CD4-positive, alpha-beta T cell treated with Interleukin-6 at 100 ng/mL for 8 hours (primary cell): ENCODE measurements around the gene MALT1.
A peak's percentile ranks its signal among the peaks of the same experiment; 100 is the strongest.
"Not testable (repeated sequence)": the region's sequence is repeated elsewhere in the genome, so short reads cannot be mapped to it uniquely, and the experiment has no call there.

Experiments used
- DNase-seq: peaks from one replicate; pipeline ENCODE4 v3.0.0-alpha.2; 2020; ENCODE audit warnings: mixed read lengths, low spot score

The MALT1 gene

DNA sequence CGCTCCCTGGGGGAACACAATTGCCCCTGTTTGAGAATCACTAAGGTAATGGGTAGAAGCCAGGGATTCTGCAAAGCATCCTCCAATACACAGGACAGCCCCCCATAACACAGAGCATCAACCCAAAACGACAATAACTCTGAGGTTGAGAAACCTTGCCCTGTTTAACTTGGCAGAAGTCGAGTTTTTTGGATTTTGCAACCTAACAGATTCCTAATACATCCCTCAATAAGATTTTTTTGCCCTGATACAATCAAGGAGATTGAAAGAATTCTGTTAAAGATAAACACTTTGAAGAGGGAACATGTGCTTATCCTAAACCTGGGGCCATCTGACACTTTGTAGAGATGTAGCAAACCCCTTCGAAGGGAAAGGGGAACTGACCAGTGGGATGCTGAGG is 100.9 kb downstream of the MALT1 start:
- DNase-seq = no peak

DNA sequence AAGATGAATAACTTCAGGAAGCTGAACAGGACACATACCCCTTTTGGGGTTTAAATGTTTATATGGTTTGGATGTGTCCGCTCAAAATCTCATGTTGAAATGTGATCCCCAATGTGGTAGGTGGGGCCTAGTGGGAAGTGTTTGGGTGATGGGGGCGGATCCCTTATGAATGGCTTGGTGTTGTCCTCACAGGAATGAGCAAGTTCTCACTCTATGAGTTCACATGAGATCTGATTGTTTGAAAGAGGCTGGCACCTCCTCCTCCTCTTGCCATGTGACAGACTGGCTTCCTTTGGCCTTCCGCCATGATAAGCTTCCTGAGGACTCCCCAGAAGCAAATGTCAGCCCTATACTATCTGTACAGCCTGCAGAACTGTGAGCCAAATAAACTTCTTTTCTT is 104.8 kb downstream of the MALT1 start:
- no peak for DNase-seq

DNA sequence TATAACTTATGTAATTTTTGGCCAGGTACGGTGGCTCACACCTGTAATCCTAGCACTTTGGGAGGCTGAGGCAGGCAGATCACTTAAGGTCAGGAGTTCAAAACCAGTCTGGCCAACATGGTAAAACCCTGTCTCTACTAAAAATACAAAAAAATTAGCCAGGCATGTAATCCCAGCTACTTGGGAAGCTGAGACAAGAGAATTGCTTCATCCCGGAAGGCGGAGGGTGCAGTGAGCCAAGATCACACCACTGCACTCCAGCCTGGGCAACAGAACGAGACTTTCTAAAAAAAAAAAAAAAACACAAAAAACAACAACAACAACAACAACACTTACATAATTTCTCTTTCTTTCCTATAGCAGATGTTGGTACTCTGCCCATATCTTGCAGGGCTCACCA is 105.3 kb downstream of the MALT1 start:
- not testable (repeated sequence) for DNase-seq

DNA sequence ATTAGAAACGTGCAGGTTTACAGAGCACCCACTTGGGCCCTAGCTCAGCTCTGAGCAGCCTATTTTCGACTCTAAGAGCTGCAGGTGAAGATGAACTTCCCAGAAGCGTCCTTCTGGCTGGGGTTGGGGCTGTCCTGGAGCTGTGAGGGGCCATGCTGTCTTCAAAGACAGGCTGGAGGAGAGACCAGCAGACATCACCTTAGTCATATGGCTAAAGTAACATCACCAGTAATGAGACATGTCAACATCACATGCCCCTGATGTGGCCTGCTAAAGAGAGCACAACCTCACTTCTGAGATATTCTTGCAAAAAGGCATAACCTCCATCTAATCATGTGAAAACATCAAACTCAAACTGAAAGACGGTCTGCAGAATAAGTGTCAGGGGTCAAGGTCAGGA is 106.2 kb downstream of the MALT1 start:
- DNase-seq = no peak

DNA sequence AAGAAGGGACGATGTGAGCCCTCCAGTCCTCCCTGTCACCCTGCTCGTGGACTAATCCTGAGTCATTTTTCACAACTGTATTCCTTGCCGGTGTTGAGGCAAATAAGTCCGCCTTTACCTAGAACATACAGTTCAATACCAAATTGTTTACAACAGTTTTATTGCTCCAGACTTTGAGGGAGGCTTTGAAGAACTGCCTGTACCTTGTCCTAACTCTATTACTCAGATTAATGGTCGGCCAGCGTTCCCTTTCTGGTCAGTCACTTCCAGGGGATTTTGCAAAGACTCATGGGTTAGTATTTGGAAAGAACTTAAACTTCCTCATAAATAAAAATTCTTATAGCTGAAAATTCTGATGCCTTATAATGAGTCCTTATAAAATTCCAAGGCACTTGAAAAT is 108.3 kb downstream of the MALT1 start:
- DNase-seq = no peak

DNA sequence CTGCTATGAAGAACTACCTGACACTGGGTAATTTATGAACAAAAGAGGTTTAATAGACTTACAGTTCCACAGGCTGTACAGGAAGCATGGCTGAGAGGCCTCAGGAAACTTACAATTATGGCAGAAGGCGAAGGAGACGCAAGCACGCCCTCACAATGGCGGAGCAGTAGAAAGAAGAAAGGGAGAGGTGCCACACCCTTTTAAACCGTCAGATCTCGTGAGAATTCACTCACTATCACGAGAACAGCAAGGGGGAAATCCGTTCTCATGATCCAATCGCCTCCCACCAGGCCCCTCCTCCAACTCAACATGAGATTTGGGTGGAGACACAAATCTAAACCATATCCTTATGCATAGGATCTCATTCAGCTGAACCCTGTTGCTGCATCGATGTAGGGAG is 108.8 kb downstream of the MALT1 start:
- DNase-seq = no peak

DNA sequence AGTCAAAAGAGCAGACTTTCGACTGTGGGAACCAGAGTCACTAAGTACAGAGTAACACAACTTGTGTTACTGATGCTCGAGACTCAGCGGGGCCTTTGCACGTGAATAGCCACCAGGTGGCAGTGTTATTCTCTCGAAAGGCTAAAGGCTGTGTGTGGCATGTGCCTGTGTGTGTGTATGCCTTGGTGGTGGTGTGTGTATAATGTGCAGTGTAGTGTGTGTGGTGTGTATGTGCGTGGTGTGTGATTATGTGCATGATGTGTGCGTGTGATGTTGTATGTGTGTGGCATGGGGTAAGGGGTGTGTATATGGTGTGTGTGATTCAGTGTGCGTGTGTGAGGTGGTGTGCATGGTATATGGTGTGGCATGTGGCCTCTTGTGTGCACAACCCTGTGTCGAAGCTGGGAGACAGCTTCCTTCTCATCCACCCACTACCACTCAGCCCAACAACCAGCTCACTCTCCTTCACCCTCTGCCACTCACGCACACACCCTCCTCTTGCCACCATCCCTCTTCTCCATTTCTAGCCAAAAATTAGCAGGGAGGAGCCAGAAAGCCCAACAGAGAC is 110.4 kb downstream of the MALT1 start:
- DNase-seq = peak; percentile 64

DNA sequence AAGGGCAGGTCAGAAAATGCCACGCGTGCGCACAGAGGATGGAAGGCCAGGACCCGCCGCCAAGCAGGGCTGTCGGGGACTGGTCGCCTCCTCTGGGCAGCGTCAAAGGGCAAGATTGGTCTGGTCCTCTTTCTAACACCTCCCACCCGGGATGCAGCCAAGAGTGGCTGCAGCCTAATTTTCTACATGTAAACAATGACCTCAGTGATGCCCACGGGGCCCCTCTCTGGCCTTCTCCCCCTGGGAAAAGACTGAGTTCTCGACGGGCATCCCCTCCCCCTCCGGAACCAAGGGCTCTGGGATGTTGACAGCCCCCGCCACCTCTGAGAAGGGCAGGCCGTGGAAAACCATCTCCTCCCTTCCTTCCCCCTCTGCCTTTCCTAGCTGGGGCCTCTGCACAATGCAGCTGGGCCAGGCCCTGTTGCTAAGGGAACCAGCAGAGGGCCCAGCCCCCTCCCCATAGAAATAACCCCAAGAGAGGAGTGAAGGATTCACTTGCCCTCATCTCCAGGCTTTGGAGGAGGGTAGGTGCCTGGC is 113.4 kb downstream of the MALT1 start:
- no peak for DNase-seq

DNA sequence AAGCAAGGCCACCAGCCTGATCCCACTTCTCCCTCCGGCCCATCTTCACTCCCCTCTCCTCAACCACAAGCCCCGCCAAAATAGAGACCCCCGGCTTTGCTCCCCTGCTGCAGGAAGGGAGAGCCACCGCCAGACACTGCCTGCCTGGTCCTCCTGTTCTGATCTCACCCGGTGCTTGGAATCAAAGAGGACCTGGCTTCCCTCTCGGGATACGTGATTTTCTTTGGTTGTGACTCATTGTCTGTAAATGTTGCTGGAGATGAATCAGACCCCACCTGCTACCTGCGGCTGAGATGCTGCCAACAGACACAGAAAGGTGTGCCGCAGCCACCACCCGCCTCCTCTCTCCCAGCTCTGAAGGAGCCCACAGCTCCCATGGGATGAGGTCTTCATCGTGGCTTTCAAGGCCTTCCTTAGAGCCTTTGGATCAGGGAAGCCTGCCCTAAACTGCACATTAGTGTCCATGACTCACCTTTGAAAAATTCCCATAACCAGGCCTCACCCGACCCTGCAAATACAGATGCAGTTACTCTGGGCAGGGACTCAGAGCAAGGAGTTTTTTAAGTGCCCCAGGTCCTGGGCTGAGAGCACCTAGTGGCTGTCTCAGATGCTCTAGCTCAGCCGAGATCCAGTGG is 114.0 kb downstream of the MALT1 start:
- DNase-seq = no peak

DNA sequence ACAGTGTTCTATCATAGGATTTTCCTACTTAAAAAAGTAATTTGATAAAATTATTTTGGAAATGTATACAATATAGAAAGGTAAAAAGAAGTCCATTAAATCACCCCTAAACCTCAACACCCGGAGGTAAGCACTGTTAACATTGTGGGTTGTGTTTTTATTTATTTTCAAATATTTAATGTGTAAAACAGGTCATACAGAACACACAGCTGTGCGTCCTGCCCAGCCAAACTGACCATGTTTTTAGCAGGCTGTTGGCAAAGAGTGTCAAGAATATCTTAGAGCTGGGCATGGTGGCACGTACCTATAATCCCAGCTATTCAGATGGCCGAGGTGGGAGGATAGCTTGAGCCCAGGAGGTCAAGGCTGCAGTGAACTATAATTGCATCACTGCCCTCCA is 114.6 kb downstream of the MALT1 start:
- DNase-seq = no peak

DNA sequence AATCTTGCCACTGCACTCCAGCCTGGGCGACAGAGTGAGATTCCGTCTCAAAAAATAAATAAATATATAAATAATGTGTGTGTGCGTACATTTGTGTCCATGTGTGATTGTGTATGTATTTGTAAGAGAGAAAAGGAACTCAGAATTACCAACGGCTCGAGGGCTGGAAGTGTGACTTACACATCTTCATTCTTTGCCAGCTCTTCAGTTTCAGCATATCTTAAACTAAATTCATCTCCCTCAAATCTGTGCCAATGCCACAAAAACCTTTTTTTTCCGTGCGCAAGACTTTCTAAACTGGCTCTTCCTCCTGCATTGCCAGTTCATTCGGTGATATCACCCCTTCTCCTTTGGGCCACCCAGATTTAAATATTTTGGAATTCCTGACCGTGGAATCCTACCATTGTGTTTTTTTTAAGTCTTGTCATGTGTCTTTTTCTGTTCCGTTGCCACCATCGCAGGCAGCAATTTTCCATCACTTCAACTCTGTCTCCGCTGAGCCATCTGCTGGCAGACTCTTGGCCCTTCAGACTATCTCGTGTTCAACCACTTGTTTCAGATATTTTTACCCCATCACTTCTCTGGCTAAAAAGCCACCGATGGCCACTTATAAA is 116.4 kb downstream of the MALT1 start:
- DNase-seq = no peak

DNA sequence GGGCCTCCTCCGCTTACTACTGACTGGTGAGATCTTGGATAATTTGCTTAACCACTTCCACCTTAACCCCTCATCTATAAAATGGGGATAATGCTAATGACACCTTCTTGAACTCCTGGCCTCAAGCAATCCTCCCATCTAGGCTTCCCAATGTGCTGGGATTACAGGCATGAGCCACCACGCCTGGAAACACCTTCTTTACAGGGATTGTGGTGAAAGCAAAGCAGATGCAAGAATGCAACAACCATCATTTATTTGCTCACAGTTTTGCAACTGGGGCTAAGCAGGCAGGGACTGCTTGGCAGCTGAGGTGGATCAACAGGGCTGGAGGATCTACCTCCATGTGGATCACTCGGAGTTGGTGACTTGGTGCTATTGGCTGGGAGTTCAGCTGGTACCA is 117.2 kb downstream of the MALT1 start:
- no peak for DNase-seq

DNA sequence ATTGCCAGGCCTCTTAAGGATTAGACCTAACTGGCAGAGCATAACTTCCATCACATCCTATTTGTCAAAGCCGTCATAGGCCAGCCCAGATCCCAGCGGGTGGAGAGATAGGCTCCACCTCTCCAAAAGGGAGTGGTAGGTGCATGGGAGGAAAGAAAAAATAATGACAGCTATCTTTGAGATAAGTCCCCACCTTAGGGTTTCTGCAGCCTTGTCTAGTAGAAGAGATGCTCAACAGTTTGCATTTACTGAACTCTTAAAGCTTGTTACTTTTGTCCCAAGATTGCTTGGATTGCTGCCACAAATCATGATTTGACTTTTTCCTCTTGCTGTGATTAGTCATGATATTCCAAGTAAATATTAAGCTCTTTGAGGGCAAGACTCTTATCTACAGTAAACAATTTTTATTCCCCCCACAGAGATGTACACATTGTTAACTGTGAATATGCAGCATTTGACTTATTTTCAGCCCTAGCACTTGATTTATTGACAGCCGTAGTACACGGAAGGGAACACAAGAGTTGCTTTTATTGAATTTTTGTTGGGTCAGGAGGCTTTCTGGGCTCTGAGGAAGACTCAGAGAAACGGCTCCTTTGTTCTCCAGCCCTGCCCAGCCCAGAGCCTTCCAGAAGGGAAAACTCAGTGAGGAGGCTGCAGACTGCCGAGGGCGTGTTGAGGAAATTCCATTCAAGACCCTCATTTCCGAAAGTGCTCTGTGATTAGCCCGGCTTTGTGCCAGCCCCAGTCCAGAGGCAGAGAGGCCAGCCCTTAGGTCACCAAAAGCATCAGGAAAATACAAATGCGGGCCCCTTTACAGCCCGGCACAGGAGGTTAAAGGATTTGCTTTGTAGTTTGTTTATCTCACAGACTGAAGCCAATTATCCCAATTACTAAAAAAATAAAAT is 118.0 kb downstream of the MALT1 start:
- no peak for DNase-seq

DNA sequence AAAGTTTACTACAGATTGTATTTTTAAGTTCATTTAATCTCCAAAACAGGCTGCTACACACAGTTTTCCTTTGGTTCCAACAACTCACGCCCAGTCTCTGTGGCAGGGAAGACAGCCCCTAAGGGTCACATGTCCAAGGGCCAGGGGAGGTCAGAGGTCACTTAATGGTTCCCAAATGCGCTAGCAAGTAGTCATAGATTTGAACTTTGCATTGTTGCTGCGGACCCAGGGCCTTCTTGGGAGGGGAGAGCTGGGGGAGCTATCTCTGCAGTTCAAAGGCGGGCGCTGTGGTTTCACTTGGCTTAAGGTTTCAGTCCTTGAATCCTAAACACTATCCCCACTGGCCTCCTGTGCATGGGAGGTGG is 118.6 kb downstream of the MALT1 start:
- DNase-seq = no peak

DNA sequence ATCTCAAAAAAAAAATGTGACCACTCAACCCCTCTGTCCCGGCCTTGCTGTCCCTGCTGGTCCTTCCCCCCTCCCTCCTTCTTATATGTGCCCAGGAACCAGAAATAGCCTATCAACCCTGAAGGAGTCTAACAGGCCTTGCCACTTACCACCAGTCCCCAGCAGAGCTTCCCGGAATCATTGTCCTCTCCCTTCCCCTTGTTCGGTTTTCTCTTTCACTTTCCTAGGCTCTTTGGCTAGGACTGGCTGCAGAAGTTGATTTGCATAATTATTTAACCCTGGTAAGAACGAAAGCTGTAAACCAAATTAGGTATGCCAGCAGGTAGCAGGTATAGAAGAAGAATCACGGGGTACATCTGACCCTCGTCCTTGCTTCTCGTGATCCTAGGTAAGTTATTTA is 120.8 kb downstream of the MALT1 start:
- no peak for DNase-seq

DNA sequence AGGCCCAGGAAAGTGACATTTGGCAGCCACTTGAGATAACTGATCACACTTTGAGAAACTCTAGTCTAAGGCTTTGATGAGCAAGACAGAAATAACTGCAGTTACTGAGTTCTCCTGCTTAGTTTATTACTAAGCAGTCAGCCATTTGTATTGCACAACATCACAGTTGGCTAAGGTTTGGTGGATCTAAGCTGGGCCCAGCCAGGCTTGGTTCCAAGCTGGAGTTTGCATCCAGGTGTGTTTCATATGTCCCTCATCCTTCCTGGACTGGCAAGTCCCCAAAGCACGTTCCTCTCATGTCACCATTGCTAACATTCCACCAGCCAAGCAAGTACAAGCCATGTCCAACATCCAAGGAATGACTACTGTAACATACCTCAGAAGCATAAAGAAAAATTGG is 122.1 kb downstream of the MALT1 start:
- no peak for DNase-seq

DNA sequence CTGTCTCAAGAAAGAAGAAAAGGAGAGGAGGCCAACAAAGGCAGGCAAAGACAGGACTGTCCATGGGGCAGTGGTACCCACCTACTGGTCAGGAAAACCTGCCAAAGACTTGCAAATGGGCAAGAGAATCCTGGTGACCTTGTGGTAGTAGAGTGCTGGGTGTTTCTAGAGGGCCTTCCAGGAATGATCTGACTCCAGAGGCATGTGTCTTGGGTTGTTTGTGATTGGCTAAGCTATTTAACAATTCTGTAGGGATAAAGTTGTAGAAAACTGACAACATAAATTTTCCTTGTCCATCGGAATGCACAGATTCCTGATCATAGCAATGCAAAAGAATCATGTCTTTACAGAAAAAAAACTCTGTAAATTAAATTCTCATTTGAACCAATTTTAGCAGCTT is 125.0 kb downstream of the MALT1 start:
- DNase-seq = no peak

DNA sequence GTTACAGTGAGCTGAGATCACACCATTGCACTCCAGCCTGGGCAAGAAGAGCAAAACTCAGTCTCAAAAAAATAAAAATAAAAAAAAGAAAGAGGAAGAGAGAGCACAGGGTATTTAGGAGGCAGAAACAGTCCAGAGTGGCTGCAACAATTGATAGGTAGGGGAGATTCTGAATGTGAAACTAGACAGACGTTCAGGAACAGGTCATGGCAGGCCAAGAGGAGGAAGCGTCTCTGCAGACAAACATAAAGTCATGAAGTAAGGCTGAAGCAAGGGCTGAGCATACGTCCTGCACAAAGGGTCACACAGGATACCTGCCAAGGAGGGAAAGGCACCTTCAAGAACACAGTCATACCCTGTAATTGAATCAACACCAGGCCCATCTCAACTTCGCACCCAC is 129.3 kb downstream of the MALT1 start:
- no peak for DNase-seq

DNA sequence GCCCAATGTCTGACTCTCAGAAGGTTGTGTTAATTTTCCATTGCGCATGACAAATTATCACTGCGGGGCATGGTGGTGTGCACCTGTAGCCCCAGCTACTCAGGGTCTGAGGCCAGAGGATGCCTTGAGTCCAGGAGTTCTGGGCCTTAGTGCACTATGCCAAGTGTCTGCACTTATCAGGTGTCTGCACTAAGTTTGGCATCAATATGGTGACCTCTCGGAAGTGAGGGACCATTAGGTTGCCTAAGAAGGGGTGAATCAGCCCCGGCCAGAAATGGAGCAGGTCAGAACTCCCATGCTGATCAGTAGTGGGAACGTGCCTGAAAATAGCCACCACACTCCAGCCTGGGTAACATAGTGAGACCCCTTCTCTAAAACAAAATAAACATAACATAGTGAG is 131.7 kb downstream of the MALT1 start:
- DNase-seq = no peak

DNA sequence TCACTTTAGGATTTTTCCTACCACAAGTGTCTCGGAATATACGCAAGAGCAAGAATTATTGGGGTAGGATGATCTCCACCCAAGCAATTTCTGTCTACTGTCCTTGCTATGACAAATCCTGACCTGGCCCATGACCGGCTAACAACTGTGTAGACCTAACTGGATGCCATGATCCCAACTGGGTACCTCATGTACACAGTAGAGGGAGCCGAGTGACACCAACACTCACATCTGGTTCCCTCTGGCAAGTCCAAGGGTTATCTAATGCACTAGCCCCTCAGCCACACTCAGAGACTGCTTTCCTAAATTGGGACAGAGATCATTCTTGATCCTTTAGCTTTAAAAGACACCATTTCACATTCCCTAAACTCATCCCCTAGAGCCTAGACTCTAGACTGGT is 132.7 kb downstream of the MALT1 start:
- DNase-seq = no peak
